Measurements from ENCODE around the gene TTC28.
"Not testable (repeated sequence)": the region's sequence is repeated elsewhere in the genome, so short reads cannot be mapped to it uniquely, and the experiment has no call there.

TTC28 gene

DNA sequence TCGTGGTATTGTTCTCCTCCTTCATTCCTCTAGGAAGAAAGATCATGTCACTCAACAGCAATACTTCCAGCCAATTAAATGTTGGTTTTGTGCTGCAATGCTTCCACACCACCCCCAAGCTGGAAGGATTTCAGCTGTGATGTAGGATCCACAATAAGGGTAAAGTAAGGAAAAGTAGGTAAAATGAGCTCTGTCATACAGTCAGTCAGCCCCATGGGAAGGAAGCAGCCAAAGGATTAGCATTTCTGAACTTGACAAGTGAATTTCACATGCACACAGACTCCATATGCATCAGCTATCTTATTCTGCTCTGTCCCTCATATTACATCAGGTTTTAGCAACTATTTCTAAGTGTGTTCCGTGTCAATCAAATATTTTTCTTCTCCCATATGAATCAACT is 197.9 kb downstream of the TTC28 start:
- DNase-seq (ENCODE audit: low spot score) = no peak

DNA sequence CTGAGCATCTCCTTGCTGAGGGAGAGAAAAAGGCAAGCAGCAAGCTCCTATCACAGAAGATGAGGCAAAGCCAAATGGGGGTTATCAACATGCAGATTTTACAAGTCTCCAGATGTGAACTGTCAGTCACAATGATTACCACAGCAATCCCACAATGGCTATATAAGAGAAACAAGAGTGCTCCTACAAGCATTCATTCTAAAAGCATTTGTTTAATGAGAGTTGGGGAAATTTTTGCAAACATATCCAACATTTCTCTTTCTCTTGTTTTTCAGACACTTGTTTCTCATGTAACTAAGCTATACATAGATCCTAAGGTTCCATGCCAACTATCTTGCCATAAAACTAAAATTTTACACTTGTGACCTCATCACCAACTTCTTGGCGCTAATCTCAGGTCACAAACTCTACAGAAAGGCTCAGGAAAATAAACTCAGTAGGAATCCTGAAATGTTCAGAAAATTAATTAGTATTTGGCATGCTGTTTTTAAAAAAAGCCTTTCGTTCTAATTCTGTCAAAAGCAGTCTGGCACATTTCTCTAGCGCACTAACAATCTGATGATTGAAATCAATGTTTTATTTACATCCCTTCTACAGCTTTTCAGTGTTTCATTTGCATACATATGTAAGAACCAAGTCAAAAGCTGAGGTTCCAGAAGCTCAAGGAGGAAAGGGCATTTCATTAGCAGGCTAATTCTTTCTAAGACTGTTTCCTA is 199.5 kb downstream of the TTC28 start:
- no peak for DNase-seq (ENCODE audit: low spot score)

DNA sequence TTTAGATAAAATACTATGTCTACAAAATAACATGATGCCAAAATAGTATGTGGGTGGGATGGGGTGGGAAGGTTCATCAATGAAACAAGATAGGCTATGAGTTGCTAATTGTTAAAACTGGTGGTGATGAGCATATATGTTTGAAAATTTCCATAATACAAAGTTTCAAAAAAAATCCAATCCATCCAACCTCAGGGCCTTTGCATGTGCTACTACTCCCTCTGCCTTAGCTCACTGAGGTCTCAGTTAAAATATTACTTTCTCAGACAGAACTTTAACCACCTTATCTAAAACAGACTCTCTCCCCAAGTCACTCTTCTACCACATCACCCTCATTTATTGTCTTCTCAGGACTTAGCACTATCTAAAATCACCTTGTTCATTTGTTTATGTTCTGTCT is 201.1 kb downstream of the TTC28 start:
- DNase-seq (ENCODE audit: low spot score) = no peak

- peak; percentile 11 for DNase-seq (ENCODE audit: low spot score)
Observed at GRCh38 chr22:28477556-28477955, 202.1 kb downstream of the TTC28 start.

GRCh38 chr22:28474330-28474729 is 205.3 kb downstream of the TTC28 start:
- DNase-seq (ENCODE audit: low spot score) = no peak

GRCh38 chr22:28473258-28473657 is 206.4 kb downstream of the TTC28 start:
- no peak for DNase-seq (ENCODE audit: low spot score)

- DNase-seq (ENCODE audit: low spot score) = not testable (repeated sequence)
Observed at GRCh38 chr22:28467055-28467454, 212.6 kb downstream of the TTC28 start.

- DNase-seq (ENCODE audit: low spot score) = no peak
Observed at GRCh38 chr22:28466399-28466798, 213.2 kb downstream of the TTC28 start.

GRCh38 chr22:28465841-28466240 is 213.8 kb downstream of the TTC28 start:
- DNase-seq (ENCODE audit: low spot score) = no peak

DNA sequence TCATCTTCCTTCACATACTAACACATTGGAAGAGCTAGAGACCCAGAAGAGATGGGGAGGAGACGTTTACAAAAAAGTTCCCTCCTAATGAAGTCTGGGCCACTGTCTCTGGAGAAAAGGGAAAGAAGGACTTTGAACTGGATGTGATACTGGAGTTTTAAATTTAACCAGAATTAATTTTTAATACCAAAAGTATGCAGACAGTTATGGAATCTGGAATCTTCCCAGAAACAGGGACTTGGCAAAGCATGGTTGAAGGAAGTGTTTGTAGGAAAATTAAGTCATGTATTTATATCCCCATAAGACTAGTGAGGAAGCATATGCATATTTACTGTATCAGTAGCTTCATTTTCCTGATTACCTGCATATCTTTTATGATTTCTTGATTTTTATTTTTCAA is 215.5 kb downstream of the TTC28 start:
- no peak for DNase-seq (ENCODE audit: low spot score)

DNA sequence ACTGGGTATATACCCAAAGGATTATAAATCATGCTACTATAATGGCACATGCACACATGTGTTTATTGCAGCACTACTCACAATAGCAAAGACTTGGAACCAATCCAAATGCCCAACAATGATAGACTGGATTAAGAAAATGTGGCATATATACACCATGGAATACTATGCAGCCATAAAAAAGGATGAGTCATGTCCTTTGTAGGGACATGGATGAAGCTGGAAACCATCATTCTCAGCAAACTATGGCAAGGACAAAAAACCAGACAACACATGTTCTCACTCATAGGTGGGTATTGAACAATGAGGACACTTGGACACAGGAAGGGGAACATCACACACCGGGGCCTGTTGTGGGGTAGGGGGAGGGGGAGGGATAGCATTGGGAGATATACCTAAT is 216.2 kb downstream of the TTC28 start:
- DNase-seq (ENCODE audit: low spot score) = not testable (repeated sequence)

DNA sequence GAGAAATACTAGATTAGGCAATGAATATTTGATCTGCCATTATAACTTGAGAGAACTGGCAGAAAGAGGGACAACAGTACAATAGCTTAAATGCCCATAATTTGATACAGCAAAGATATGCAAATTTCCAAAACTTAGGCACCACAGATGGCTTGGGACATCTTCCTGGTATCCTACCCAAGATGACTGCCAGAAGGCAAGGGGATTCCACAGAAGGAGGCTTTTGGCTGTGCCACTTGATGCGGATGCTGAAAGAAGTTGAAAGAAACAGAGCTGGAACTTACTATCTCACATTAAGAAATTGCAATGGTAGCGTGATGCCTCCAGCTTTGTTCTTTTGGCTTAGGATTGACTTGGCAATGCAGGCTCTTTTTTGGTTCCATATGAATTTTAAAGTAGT is 216.7 kb downstream of the TTC28 start:
- no peak for DNase-seq (ENCODE audit: low spot score)

- DNase-seq (ENCODE audit: low spot score) = no peak
Observed at GRCh38 chr22:28462041-28462440, 217.6 kb downstream of the TTC28 start.

DNA sequence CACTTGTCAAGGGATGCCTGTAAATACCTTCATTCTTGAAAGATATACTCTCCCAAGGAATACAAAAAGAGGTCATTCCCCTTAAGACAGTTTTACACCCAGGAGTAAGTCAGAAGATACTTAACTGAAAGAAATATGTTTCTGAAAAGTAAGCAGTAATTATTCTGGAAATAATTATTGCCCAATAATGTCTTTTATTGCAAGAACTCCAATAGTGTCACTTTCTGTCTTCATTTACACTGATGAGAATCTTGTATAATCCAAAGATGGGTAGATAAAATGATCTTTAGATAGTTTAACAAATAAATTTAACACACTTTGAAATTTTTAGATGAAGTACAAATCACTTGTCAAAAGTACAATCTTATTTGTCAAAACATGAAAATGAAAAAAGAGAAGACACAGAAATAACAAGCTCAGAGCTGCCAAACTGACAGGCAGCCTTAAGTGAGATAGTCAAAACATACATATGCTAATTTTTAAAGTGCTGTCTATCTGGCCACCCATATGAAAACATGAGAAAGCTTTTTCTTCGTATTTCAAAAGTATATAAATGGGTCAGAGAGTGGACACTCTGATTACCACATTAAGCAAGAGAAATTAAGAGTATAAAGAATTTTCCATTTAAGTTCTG is 225.1 kb downstream of the TTC28 start:
- no peak for DNase-seq (ENCODE audit: low spot score)

DNA sequence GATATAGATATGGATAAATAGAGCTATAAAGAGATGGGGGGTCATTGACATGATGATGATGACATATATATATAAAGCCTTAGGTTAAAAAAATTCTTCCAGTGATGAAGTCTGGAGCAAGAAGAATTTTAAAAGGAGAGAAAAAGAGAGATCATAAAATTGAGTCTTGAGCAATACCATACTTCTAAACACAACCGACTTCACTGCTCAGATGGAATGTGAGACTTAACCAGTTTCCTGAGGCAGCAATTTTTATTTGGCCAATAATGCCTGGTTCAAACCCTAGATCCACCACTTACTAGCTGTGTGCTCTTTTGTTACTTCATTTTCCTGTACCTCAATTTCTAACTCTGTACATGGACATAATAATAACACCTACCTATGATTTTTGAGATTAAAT is 229.5 kb downstream of the TTC28 start:
- DNase-seq (ENCODE audit: low spot score) = no peak

DNA sequence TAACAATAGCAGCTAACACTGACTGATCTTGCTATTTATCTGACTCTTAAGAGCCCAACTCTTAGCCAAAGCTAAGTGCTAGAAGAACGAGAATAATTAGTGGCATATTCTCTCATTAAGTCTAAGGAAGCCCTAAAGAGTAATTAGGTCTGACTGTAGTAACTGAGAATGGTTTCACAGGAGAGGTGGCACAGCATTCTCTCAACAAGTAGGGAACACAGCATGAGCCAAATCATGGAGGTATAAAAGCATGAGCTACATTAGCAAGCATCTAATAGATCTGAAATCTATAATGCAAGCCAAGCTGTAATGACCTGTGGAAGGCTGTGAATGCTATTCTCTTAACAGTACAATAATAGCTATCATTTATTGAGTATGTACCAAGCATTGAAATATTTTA is 230.6 kb downstream of the TTC28 start:
- no peak for DNase-seq (ENCODE audit: low spot score)

- DNase-seq (ENCODE audit: low spot score) = no peak
Observed at GRCh38 chr22:28448625-28449024, 231.0 kb downstream of the TTC28 start.

DNA sequence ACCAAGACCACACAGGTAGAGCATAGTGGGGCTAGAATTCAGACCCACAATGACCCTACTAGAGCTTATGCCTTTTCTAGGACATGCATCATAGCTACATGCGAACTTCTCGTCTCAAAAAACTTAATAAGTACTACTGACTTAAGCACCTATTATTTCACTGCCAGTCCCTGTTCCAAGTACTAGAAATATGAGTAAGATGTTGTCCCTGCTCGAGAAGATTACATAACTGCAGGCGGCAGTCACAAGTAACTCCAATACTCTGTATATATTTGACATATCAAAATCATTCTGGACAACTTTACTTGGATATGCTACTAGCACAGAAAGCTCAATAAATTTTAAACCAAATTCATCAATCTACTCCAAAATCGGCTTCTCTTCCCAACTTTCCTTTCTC is 235.0 kb downstream of the TTC28 start:
- no peak for DNase-seq (ENCODE audit: low spot score)

GRCh38 chr22:28443526-28443876 is 236.1 kb downstream of the TTC28 start:
- DNase-seq (ENCODE audit: low spot score) = peak; percentile 78

GRCh38 chr22:28442711-28443525 is 236.7 kb downstream of the TTC28 start:
- DNase-seq (ENCODE audit: low spot score) = peak; percentile 62

DNA sequence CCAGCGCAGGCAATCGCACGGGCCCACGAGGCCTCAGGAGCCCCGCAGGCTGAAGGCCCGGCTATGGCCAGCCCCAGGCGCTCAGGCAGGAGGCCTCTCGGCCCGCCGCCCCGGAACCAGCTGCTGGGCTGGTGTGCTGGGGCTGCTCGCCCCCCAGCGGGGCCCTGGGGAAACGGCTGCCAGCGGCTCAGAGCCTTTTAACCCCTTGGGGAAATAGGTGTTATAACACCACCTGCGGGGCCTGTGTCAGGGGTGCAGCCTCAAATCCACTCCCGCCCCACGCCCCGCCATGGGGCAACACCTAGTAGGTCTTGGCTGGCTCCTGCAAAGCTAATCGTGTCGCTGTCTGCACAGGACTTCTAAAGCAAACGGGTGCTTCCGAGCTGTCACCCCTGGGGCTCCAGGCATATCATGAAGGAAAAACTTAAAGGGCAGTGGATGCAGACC is 237.4 kb downstream of the TTC28 start:
- DNase-seq (ENCODE audit: low spot score) = peak; percentile 95

GRCh38 chr22:28441720-28442263 is 237.8 kb downstream of the TTC28 start:
- peak; percentile 17 for DNase-seq (ENCODE audit: low spot score)
